GM18505 (cell line): ENCODE data around the gene DYNLT2.

Experiments used
- ATAC-seq: cut with Tn5 transposase; IDR thresholded peaks from one replicate; pipeline ENCODE4 v1.9.1; 2021; ENCODE audit not compliant: unreplicated experiment
- POLR2A ChIP-seq: IDR thresholded peaks from 4 replicates; pipeline ENCODE4 v1.6.1; 2011; ENCODE audit warnings: borderline replicate concordance; ENCODE audit not compliant: insufficient read depth, insufficient read length; ENCODE audit errors: extremely low read depth

Gene DYNLT2

GRCh38 chr6:169751242-169752073 is at the start of gene DYNLT2, which contains the start of gene ERMARD:
Gene DYNLT2 (minus strand): TSS chr6:169751572. CDS start chr6:169751458, 114 bp downstream.
Gene ERMARD (plus strand): TSS chr6:169751622. CDS start chr6:169751658, 36 bp downstream.
- TF ChIP-seq POLR2A: peak; percentile 93
- ATAC-seq: peak; percentile 95

- ATAC-seq: no peak
- no peak for TF ChIP-seq POLR2A
Observed at GRCh38 chr6:169800668-169801395, 49.5 kb upstream of the DYNLT2 start.

- ATAC-seq: no peak
- TF ChIP-seq POLR2A: no peak
Observed at GRCh38 chr6:169800116-169800667, 48.8 kb upstream of the DYNLT2 start.

- no peak for TF ChIP-seq POLR2A
- no peak for ATAC-seq
Observed at GRCh38 chr6:169799474-169799926, 48.1 kb upstream of the DYNLT2 start.

GRCh38 chr6:169798764-169799473 is 47.5 kb upstream of the DYNLT2 start:
- TF ChIP-seq POLR2A: no peak
- no peak for ATAC-seq

- TF ChIP-seq POLR2A: no peak
- no peak for ATAC-seq
Observed at GRCh38 chr6:169795196-169795595, 43.8 kb upstream of the DYNLT2 start.

- ATAC-seq: no peak
- TF ChIP-seq POLR2A: no peak
Observed at GRCh38 chr6:169794317-169795055, 43.1 kb upstream of the DYNLT2 start.

- no peak for TF ChIP-seq POLR2A
- no peak for ATAC-seq
Observed at GRCh38 chr6:169793408-169793807, 42.0 kb upstream of the DYNLT2 start.

GRCh38 chr6:169792306-169793015 is 41.1 kb upstream of the DYNLT2 start:
- TF ChIP-seq POLR2A: no peak
- ATAC-seq: no peak

GRCh38 chr6:169791721-169792131 is 40.4 kb upstream of the DYNLT2 start:
- no peak for ATAC-seq
- TF ChIP-seq POLR2A: no peak

GRCh38 chr6:169789944-169790927 is 38.9 kb upstream of the DYNLT2 start:
- TF ChIP-seq POLR2A: no peak
- peak; percentile 96 for ATAC-seq
